Activated T-cell treated with anti-CD3 and anti-CD28 coated beads for 4 hours (primary cell): ENCODE measurements around the gene RAD9A.

ENCODE experiments used
- DNase-seq: peaks from one replicate; pipeline ENCODE4 v3.0.0-alpha.2; 2020

The RAD9A gene

DNA sequence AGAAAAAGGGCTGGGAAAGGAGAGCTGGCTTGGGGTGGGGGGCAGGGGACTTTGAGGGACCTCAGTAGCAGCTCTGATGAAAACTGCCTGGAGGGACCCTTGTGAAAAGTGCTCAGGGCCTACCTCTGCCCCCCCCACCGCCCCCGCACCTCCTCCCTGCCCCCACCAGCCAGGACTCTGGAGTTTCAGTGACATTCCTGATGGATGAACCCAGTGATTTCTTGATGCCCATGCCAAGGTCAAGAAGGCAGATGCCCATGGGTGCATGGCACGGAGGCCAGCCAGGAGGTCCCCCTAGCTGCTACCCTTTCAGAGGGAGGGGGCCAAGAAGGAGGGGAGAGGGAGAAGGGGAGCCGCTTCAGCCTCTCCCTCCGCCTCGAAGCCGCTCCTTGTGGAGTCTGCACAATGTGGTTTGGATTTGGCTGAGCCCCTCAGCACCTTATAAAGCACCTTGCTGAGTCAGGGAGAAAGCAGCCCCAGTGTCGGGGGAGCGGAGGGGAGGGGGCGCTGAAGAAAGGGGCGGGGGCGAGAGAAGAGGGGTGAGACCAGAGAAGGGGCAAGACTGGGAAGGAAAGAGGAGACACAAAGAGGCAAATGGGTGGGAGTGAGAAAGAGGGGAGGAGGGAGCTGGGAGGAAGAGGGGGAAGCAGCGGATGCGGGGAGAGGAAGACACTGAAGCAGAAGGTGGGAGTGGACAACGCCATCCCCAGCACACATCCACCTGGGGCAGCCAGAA, 16.3 kb upstream of the RAD9A start:
- no peak for DNase-seq

DNA sequence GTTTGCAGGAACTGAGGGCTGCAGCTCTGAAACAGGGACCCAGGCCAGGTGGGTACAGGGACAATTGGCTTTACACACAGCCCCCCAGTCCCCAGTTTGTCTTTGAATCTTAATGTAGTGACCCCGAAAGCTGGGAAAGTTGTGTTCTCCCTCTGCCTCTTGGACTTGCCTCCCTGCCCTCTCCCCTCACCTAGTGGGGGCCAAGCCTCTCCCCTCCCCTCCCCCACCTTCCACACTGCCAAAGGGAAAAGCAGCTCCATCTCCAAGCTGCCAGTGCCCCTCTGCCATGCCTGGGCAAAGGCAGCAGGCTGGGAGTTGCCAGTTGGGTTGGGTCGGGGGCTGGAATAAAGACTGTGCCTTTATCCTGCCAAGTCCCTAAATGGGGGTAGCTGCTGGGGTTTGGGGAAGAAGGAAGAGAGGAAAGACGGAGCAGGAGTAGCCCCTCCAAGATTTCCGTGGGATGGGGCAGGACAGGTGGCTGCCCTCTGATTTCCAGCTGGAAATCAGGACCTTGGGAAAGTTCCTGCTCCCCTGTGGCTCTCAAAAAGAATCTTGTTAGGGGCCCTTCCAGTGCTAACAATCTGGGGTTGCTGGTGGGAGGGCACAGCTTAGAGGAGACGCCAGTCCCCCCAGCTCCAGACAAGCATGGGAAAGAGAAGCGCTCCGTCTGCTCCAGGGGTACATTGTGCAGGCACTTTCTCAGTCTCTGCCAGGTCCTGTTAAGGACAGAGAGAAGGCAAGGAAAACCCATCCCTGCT, 15.5 kb upstream of the RAD9A start:
- DNase-seq, result no peak

DNA sequence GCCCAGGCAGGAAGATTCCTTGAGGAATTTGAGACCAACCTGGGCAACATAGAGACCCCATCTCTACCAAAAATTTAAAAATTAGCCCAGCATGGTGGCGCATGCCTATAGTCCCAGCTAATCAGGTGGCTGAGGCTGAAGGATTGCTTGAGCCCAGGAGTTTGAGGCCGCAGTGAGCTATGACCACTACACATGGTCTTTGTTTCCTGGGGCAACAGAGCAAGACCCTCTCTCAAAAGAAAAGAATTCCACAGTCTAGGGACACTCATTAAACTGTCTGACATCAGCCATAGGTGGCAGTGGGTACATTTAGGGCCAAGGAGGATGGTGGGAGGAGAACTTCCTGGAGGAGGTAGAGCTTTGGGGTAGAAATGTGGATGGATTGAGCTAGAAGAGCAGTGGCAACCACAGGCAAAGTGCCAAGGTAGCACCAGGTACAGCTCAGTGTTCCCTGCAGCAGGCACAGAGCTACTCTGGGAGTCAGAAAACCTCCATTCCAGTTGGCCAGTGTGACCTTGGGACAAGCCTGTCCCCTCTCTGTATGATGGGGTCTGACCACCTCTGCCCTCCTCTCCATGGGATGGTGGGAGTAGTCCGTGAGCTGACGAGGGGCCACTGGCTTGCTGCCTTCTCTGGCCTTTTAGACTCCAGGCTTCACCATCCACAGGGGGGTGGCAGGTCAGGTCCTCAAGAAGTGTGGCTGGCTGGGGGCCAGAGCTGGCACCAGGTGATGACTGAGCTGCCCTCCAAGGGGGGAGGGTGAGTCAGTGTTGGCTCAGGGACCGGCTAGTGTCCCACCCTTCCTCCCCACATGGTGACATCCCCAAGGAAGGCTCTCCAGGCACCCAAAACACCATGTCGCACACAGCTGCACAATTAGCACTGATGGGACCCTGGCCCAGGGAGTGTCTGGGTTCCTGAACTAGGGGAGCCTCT, 14.6 kb upstream of the RAD9A start:
- no peak for DNase-seq

DNA sequence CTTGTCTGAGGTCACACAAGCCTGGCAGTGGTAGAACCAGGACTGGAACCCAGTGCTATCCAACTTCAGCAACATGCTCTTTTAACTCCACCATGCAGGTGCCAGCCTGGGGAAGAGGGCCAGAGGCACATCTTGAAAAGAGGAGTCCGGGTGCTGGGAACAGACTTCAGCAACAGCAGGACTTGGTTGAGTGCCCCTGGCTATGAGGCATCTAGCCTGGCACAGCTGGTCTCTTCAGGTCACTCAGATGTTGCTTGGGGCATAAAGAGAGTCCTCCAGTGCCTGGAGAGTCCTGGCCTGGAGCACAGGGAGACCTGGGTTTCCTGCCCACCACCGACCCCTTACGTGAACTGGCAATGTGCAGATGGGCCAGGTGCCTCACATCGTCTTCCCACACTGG, 13.2 kb upstream of the RAD9A start:
- DNase-seq, result no peak

- no peak for DNase-seq
Measured at GRCh38 chr11:67379061-67380058, 12.4 kb upstream of the RAD9A start.

DNA sequence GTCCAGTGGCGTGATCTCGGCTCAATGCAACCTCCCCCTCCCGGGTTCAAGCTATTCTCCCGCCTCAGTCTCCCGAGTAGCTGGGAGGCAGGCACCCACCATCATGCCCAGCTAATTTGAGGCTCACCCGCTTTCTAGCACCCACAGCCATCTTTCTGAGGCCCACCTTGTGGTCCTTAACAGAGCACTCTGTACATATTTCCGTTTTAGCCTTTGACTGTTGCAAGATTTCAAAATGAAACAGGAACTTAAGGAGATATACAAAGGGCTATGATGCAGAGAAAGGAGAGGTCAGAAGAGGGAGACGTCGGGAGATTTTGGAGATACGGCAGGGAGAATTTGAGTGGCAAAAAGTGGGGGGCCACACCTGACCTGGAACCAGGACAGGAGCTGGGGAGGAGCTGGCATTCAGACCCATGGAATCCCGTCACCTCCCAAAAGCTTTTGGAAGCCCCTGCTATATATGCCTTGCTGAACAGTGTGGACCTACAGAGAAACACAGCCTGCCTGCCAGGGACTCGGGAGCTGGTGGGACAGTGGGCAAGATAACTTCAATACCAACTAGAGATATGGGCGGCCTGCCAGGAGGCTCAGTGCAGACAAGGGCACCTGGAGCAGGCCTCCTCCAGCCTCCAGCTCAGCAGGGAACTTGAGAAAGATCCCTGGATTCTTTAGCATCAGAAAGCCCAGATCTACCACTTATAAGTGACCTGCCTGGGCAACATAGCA, 10.4 kb upstream of the RAD9A start:
- DNase-seq, result no peak

- peak; percentile 81 for DNase-seq
Measured at GRCh38 chr11:67382276-67383136, 9.3 kb upstream of the RAD9A start.

DNA sequence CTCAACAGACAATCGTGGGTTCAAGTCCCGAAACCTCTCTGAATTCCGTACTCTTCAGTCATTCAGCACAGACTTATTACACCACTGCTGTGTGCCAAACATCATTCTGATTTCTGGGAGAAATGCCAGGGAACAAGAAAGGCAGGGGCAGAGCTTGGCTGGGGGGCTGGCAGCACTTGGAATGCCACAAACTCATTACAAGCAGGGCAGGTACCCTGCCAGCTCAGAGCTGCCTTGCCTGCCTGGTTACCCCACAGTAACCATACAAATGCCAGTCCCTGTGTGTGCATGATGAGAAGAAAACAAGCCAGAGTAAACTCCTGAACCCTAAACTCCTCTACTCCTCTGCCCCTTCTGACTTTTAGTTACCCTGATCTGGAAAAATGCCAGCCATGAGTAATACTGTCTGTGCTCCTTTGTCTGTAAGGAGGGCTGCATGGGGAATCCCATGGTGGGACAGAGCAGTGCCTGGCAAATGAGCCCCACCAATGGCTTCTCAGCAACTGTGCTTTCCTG, 6.9 kb upstream of the RAD9A start:
- no peak for DNase-seq

DNA sequence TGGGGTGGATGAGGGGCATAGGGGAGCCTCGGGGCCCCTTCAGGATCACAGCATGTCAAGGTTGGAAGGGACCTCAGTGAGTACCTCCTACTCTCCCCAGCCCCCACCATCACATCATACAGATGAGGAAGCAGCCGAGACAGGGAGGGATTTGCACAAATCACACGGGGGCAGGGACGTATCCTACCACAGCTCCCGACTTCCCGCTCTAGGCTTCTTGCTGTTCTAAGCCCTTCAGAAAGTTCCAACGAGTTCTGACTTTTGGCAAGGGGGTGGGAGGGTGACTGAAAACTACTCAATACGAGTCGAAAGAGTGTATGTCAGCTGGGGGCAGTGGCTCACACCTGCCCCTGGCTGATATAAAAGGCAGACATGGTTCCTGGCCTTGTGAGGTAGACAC, 4.7 kb upstream of the RAD9A start:
- DNase-seq, result no peak

- no peak for DNase-seq
Measured at GRCh38 chr11:67387518-67387917, 4.3 kb upstream of the RAD9A start.

- DNase-seq, result peak; percentile 56
Measured at GRCh38 chr11:67389477-67389876, 2.3 kb upstream of the RAD9A start.

DNA sequence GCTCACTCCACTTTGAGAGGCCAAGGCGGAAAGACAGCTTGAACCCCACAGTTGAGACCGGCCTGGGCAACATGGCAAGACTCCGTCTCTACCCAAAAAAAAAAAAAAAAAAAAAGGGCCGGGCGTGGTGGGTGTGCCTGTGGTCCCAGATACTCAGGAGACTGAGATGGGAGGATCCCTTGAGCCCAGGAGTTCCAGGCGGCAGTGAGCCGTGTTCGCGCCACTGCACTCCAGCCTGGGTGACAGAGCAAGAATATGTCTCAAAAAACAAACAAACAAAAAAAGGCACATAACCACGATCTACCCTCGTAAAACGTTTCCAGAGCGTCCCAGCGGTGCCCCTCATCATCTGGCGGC, 861 bp upstream of the RAD9A start:
- DNase-seq, result no peak

- DNase-seq, result no peak
Measured at GRCh38 chr11:67392183-67392715, 463 bp downstream of the RAD9A start.

DNA sequence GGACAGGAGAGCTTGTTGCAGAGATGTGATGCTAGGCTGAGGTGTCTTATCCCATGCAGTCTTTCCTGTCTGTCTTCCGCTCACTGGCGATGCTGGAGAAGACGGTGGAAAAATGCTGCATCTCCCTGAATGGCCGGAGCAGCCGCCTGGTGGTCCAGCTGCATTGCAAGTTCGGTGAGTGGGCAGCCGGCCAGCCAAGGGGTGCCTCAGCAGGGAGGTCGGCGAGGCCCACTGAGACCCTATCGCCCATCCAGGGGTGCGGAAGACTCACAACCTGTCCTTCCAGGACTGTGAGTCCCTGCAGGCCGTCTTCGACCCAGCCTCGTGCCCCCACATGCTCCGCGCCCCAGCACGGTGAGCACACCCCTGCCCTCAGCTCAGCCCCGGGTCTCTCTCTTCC, 1.7 kb downstream of the RAD9A start:
- no peak for DNase-seq

GRCh38 chr11:67393990-67394389, 2.2 kb downstream of the RAD9A start:
- no peak for DNase-seq

DNA sequence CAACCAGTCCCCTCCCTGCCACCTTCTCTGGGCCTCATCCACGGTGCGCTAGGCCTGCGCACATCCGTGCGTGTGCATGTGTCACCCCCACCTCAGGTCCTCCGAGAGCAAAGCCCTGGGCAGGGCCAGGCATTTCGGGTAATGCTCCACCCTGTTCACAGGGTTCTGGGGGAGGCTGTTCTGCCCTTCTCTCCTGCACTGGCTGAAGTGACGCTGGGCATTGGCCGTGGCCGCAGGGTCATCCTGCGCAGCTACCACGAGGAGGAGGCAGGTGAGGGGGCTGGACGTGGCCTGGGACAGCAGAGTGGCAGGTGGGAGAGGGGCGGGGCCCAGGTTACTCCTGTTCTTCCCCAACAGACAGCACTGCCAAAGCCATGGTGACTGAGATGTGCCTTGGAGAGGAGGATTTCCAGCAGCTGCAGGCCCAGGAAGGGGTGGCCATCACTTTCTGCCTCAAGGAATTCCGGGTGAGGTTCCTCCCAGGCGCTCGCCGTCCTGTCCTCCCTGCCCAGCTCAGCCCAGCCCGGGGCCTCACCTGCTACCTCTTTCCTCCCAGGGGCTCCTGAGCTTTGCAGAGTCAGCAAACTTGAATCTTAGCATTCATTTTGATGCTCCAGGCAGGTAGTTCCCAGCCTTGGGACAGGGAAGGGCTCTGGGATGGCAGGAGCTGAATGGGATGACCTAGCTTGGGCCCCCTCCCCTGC, 3.9 kb downstream of the RAD9A start:
- no peak for DNase-seq

- DNase-seq, result no peak
Measured at GRCh38 chr11:67396259-67396581, 4.4 kb downstream of the RAD9A start.

GRCh38 chr11:67396587-67397389, 5.0 kb downstream of the RAD9A start:
- DNase-seq, result no peak

DNA sequence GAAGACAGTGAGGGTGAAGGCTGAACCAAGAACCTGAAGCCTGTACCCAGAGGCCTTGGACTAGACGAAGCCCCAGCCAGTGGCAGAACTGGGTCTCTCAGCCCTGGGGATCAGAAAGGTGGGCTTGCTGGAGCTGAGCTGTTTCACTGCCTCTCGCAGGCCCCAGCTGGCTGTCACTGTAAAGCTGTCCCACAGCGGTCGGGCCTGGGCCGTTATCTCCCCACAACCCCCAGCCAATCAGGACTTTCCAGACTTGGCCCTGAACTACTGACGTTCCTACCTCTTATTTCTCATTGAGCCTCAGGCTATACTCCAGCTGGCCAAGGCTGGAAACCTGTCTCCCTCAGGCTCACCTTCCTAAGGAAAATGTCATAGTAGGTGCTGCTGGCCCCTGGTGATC, 5.8 kb downstream of the RAD9A start:
- no peak for DNase-seq
